ENCODE measurements around the gene FOXI2.

DNA sequence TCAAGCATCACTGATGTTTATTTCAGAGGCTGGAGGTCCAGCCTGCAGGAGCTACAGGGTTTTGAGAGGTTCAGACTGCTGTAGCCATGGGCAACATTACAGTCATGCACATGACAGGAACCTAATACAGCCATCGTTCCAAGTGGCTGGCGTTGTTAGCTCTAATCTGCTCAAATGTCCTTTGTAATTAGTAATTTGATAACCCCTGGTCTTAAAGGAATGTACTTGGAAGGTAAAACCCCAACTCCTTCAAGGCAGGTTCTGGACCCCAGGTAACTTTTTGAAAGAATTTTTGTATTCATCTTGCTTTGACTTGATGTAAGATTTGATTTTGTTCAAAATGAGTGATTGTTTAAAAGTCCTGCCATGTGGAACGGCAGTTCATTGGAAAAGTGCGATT lies 34.7 kb upstream of the FOXI2 start:
- TF ChIP-seq, protein P1, sequence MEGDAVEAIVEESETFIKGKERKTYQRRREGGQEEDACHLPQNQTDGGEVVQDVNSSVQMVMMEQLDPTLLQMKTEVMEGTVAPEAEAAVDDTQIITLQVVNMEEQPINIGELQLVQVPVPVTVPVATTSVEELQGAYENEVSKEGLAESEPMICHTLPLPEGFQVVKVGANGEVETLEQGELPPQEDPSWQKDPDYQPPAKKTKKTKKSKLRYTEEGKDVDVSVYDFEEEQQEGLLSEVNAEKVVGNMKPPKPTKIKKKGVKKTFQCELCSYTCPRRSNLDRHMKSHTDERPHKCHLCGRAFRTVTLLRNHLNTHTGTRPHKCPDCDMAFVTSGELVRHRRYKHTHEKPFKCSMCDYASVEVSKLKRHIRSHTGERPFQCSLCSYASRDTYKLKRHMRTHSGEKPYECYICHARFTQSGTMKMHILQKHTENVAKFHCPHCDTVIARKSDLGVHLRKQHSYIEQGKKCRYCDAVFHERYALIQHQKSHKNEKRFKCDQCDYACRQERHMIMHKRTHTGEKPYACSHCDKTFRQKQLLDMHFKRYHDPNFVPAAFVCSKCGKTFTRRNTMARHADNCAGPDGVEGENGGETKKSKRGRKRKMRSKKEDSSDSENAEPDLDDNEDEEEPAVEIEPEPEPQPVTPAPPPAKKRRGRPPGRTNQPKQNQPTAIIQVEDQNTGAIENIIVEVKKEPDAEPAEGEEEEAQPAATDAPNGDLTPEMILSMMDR (IDR thresholded peaks at IDR 0.05; ENCODE audit: borderline replicate concordance, extremely low read depth, low read length, poor library complexity, severe bottlenecking): no peak
- TF ChIP-seq EZH2 (IDR thresholded peaks at IDR 0.05; ENCODE audit: borderline replicate concordance, low read depth, low read length, severe bottlenecking): no peak

Data from DND-41 (cell line).